ENCODE data around the gene PRPF31.

GRCh38 chr19:54133957-54134590, 18.5 kb downstream of the PRPF31 start:
- TF ChIP-seq, protein P1, sequence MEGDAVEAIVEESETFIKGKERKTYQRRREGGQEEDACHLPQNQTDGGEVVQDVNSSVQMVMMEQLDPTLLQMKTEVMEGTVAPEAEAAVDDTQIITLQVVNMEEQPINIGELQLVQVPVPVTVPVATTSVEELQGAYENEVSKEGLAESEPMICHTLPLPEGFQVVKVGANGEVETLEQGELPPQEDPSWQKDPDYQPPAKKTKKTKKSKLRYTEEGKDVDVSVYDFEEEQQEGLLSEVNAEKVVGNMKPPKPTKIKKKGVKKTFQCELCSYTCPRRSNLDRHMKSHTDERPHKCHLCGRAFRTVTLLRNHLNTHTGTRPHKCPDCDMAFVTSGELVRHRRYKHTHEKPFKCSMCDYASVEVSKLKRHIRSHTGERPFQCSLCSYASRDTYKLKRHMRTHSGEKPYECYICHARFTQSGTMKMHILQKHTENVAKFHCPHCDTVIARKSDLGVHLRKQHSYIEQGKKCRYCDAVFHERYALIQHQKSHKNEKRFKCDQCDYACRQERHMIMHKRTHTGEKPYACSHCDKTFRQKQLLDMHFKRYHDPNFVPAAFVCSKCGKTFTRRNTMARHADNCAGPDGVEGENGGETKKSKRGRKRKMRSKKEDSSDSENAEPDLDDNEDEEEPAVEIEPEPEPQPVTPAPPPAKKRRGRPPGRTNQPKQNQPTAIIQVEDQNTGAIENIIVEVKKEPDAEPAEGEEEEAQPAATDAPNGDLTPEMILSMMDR (conservative IDR thresholded peaks at IDR 0.05; ENCODE audit: low read length): no peak
- TF ChIP-seq EZH2phosphoT487 (IDR thresholded peaks at IDR 0.05; ENCODE audit: borderline replicate concordance): no peak

Measured in Loucy (cell line).